Effector memory CD4-positive, alpha-beta T cell (primary cell): ENCODE data around the gene EYS.

ENCODE experiments used
- DNase-seq, 3 donors: peaks; one replicate each; pipeline ENCODE4 v3.0.0-alpha.2; 2020
- H3K27ac ChIP-seq: 2 replicates; pipeline ENCODE4 v1.7.0; 2013; ENCODE audit warnings: mild to moderate bottlenecking, low read length, moderate library complexity; ENCODE audit not compliant: insufficient read depth, poor library complexity, severe bottlenecking
- H3K27me3 ChIP-seq: replicated peaks from 2 replicates; pipeline ENCODE4 v1.7.0; 2013; ENCODE audit warnings: mild to moderate bottlenecking, low read length; ENCODE audit not compliant: insufficient read depth, control insufficient read depth, poor library complexity, severe bottlenecking
- H3K36me3 ChIP-seq: 2 replicates; pipeline ENCODE4 v1.7.0; 2013; ENCODE audit warnings: mild to moderate bottlenecking, low read length, moderate library complexity; ENCODE audit not compliant: control insufficient read depth, insufficient read depth
- H3K4me1 ChIP-seq: 2 replicates; pipeline ENCODE4 v1.7.0; 2013; ENCODE audit warnings: low read length, mild to moderate bottlenecking; ENCODE audit not compliant: control insufficient read depth, insufficient read depth, poor library complexity, severe bottlenecking
- H3K4me3 ChIP-seq: 2 replicates; pipeline ENCODE4 v1.7.0; 2013; ENCODE audit warnings: low read length, low read depth, mild to moderate bottlenecking; ENCODE audit not compliant: insufficient read depth, poor library complexity, severe bottlenecking
- H3K9me3 ChIP-seq: 2 replicates; pipeline ENCODE4 v1.7.0; 2013; ENCODE audit warnings: mild to moderate bottlenecking, low read length, moderate library complexity; ENCODE audit not compliant: control insufficient read depth

The EYS gene

DNA sequence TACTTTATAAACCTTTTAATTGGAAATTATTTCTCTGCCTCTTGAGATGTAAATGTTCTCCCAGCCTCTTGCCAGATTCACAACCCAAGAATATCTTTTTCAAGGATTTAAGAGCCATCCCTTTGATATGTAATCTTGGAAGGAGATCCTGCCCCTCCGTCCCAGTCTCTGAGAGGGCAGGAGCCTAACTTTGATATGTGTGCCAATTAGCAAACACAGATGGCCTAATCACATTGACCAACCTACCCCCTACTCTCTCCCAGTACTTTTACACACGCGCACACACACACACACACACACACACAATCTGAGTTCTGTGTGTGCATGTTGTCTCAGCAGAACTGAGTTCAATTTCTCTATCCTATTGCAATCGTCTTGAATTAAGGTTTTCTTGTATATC, 1447.7 kb downstream of the EYS start:
- DNase-seq: no peak
- Histone ChIP-seq H3K4me3 (no peak overlapping the region), H3K27me3 (no peaks in the 10 kb centered on the region), H3K9me3 (no peaks in the 10 kb centered on the region), H3K36me3 (no peaks in the 10 kb centered on the region), H3K4me1 (no peaks in the 10 kb centered on the region), H3K27ac (no peak overlapping the region)

DNA sequence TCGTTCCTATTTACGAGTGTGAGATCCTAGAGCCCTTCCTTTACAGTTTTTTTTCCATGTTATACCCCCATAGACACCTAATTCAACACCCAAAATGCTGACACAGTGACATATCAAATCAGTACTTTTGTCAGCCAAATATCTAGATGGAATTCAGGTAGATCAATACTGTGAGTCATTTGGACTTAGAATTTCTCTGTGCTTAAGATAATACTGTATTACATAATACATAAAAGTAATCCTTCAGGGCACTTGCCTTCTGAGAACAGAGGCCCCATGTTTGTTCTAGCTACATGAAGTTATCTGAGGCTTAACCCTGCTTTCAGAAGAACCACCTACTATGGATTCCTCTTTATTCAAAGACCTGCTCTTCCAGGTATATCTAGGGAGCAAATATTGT, 1448.3 kb downstream of the EYS start:
- no peak for DNase-seq
- Histone ChIP-seq H3K4me1 (no peaks in the 10 kb centered on the region), H3K27ac (no peak overlapping the region), H3K27me3 (no peaks in the 10 kb centered on the region), H3K9me3 (no peaks in the 10 kb centered on the region), H3K4me3 (no peak overlapping the region), H3K36me3 (no peaks in the 10 kb centered on the region)

DNA sequence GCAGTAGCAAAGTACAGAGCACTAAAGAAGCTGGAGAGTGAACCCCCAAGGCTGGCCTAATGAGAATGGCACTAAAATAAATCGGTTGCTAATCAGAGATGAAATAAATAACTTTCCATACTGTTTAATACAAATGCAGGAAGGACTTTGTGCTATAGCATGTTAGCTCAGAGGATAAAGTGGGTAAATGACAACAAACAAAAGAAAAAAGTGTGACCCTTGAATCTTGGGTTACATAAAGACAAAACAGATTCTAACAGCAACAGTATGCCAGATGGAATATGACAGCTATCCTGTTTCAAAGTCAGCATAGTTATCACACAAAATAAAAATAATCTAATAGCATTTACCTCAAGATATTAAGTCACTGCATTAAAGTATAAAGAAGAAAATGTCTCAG, 1448.7 kb downstream of the EYS start:
- no peak overlapping the region for H3K4me3 ChIP-seq
- no peaks in the 10 kb centered on the region for H3K27me3 ChIP-seq
- H3K9me3 ChIP-seq: no peaks in the 10 kb centered on the region
- H3K36me3 ChIP-seq: no peaks in the 10 kb centered on the region
- no peaks in the 10 kb centered on the region for H3K4me1 ChIP-seq
- no peak for DNase-seq
- H3K27ac ChIP-seq: no peak overlapping the region

DNA sequence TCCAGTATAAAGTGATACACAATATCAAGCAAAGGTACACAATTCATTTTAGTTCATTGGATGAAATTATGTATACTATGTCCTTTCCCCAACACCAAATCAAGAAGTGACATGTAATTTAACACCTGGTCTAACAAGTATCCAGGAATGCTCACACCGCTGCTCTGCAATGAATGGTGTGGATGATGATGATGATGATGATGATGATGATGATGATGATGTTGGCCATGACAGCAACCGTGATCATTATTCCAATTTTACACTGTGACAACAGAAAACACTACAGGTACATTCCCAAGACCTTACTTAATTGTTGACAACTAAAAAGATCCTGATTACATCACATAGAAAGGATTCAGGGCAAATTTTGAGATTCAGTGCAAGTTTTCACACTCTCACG, 1449.4 kb downstream of the EYS start:
- Histone ChIP-seq H3K9me3 (no peaks in the 10 kb centered on the region), H3K27ac (no peak overlapping the region), H3K4me3 (no peak overlapping the region), H3K36me3 (no peaks in the 10 kb centered on the region), H3K27me3 (no peaks in the 10 kb centered on the region), H3K4me1 (no peaks in the 10 kb centered on the region)
- no peak for DNase-seq

DNA sequence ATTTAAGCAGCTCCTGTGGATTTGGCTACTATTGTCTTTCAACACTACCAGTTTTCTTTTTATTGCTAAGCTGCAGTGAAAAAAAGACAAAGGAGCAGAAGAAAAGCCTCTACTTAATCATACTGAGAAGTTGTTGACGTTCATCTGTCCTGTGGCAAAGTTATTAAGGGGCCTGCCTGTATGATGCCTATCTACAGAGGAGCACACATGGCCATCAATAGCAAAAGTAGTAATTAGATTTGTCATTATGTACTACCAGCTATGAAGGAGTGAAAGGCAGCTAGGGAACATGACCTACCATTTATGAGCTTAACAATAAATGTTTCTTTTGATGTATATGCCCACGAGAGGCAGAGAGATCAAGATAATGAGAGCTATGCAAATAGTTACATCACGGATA, 1450.5 kb downstream of the EYS start:
- Histone ChIP-seq H3K9me3 (no peaks in the 10 kb centered on the region), H3K27me3 (no peaks in the 10 kb centered on the region), H3K27ac (no peak overlapping the region), H3K4me3 (no peak overlapping the region), H3K36me3 (no peaks in the 10 kb centered on the region), H3K4me1 (no peaks in the 10 kb centered on the region)
- no peak for DNase-seq

DNA sequence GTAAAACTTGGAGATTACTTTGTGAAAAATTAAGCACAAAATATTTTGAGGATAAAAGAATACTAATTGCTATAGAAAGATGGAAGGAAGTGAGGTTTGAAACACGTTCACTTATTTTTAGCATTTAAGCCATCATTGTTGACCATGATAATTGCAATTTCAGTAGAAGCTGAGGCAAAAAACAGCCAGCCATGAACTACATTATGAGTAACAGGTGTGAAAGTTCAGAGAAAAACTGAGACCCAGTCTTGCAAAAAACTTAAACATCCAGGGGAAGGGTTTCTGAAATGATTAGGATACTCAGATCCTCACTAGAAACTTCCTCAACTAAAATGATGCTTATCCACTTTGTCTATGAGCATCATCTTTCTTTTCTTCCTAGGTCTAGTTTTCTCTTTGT, 1452.0 kb downstream of the EYS start:
- no peak for DNase-seq
- no peaks in the 10 kb centered on the region for H3K4me1 ChIP-seq
- no peak overlapping the region for H3K27ac ChIP-seq
- H3K4me3 ChIP-seq: no peak overlapping the region
- H3K36me3 ChIP-seq: no peaks in the 10 kb centered on the region
- H3K9me3 ChIP-seq: no peaks in the 10 kb centered on the region
- no peaks in the 10 kb centered on the region for H3K27me3 ChIP-seq

DNA sequence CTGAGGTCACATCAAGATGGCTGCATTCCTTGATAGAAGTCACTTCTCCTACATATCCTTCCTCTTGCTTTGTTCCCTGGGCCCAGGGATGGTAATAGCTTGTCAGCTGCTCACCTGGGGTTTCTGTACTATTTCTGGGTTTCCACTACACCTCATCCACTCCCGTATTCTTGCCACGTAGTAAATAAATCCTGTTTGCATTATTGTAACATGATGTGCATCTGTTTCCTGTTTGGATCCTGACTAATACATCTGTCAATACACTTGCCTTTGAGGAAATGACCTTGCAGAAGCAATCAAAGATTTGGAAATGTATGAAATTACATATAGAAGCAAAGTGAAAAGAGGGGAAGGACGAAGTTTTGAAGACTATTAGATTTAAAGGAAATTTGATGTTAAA, 1452.5 kb downstream of the EYS start:
- DNase-seq: no peak
- Histone ChIP-seq H3K36me3 (no peaks in the 10 kb centered on the region), H3K27me3 (no peaks in the 10 kb centered on the region), H3K27ac (no peak overlapping the region), H3K4me1 (no peaks in the 10 kb centered on the region), H3K4me3 (no peak overlapping the region), H3K9me3 (no peaks in the 10 kb centered on the region)

DNA sequence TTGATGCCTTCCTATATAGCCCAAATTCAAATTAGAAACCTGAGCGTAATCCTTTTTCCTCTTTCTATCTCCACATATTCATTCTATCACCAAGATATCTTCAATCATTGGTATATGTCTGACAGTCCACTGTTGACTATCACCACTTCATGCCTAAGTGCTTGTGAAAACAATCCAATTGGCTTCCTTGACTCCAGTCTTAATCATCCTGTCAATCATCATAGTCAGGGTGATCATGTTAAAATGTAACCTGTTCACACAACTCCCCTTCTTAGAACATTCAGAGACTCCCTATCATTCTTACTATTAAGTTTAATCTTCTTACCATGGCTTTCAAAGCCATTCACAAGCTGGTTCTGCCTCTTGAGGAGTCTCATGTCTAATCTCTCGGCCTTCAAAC, 1454.8 kb downstream of the EYS start:
- H3K9me3 ChIP-seq: no peaks in the 10 kb centered on the region
- H3K27ac ChIP-seq: no peak overlapping the region
- no peaks in the 10 kb centered on the region for H3K4me1 ChIP-seq
- no peak overlapping the region for H3K4me3 ChIP-seq
- no peaks in the 10 kb centered on the region for H3K27me3 ChIP-seq
- no peak for DNase-seq
- H3K36me3 ChIP-seq: no peaks in the 10 kb centered on the region

DNA sequence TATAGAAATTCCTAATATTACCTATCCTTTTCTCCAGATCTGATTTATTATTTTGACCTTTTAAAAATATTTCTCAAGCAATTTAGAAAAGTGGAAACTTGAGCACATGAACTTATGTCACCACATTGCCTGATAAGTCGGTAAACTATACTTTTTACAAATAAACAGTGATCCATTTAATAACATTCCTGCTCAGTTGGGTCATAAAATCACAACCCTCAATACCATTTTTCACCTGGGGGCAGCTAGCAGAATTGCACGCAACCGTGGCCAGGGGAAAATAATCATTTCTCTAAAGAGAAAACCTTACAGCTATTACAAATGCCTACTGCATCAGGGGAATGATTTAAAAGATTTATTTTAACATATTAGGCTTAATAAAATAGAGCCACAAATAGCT, 1456.9 kb downstream of the EYS start:
- Histone ChIP-seq H3K4me3 (no peak overlapping the region), H3K27me3 (no peaks in the 10 kb centered on the region), H3K36me3 (no peaks in the 10 kb centered on the region), H3K9me3 (no peaks in the 10 kb centered on the region), H3K27ac (no peak overlapping the region), H3K4me1 (no peaks in the 10 kb centered on the region)
- no peak for DNase-seq

DNA sequence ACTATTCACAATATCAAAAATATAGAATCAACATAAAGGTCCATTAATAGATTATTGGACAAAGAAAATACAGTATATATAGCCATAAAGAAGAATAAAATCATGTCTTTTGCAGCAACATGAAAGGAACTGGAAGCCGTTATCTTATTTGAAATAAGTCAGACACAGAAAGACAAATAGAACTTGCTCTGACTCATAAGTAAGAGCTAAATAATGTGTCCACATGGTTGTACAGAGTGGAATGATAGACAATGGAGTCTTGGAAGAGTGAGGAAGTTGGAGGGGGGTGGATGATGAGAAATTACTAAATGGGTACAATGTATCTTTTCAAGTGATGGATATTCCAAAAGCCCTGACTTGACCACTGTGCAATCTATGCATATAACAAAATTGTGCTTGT, 1457.9 kb downstream of the EYS start:
- Histone ChIP-seq H3K27ac (no peak overlapping the region), H3K4me3 (no peak overlapping the region), H3K27me3 (no peaks in the 10 kb centered on the region), H3K36me3 (no peaks in the 10 kb centered on the region), H3K9me3 (no peaks in the 10 kb centered on the region), H3K4me1 (no peaks in the 10 kb centered on the region)
- no peak for DNase-seq

DNA sequence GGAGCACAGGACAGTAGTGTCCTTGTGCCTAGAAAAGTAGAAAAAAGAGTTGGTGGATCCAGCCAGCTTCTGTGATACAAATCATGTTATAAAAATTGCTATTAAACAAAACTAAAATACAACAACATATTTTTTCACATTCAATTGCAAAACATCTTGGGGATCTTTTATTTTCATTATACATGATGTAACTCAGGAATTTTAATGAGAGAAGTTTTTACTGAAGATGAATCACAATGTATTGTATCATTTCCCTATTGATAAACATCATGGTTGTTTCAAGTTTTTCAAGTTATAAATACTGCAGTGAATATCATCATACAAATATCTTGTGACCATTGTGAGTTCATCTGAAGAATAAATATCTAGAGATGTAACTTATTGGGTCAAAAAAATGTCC, 1463.4 kb downstream of the EYS start:
- Histone ChIP-seq H3K9me3 (no peaks in the 10 kb centered on the region), H3K27ac (no peak overlapping the region), H3K4me3 (no peak overlapping the region), H3K27me3 (no peaks in the 10 kb centered on the region), H3K4me1 (no peaks in the 10 kb centered on the region), H3K36me3 (no peaks in the 10 kb centered on the region)
- no peak for DNase-seq
